SK-N-DZ (cell line): Measurements from ENCODE around the gene MOSPD3.

Experiments used
- small RNA-seq, 2 experiments: library from RNA; depleted of rRNA; stranded (forward); fragments of <200 nt; gene quantifications; one replicate each; pipeline ENCODE3, GENCODE V24; 2014

Gene MOSPD3

Small RNA genes lying within 50 kb of the gene (small RNA-seq; reads per million reads assigned to genes)
- 0 reads per million in 2 experiments for gene SAP25
